Liver (tissue), 9 donors: ENCODE measurements around the gene SLC6A8. TPM values are rescaled to one million over a fixed set of nuclear protein-coding genes. Genes with fewer than 3 reads are reported as not detected.
"Not testable (repeated sequence)": the region's sequence is repeated elsewhere in the genome, so short reads cannot be mapped to it uniquely, and the experiment has no call there.

ENCODE experiments used
- DNase-seq: peaks from one replicate; pipeline ENCODE4 v3.0.0-alpha.2; 2017; ENCODE audit warnings: low spot score
- H3K27ac ChIP-seq, 2 donors: one replicate each; pipeline ENCODE4 v1.7.0; 2013; ENCODE audit warnings: inconsistent platforms in 2 of 2, low read length in 2 of 2, control low read depth in 1 of 2, low read depth in 1 of 2, mild to moderate bottlenecking in 1 of 2
- H3K27me3 ChIP-seq, 4 donors: one replicate each; pipeline versions ENCODE4 v1.6.1 to v1.7.0; 2013; ENCODE audit warnings: low read length in 3 of 4, inconsistent platforms in 1 of 4, mild to moderate bottlenecking in 1 of 4, moderate library complexity in 1 of 4; ENCODE audit not compliant: control insufficient read depth in 4 of 4, insufficient read depth in 4 of 4
- H3K36me3 ChIP-seq, 4 donors: one replicate each; pipeline versions ENCODE4 v1.6.1 to v1.7.0; 2013; ENCODE audit warnings: low read length in 3 of 4, mild to moderate bottlenecking in 3 of 4, low read depth in 1 of 4, moderate library complexity in 1 of 4; ENCODE audit not compliant: control insufficient read depth in 4 of 4, insufficient read depth in 3 of 4
- H3K4me1 ChIP-seq, 4 donors: one replicate each; pipeline versions ENCODE4 v1.6.1 to v1.7.0; 2013; ENCODE audit warnings: low read length in 3 of 4, mild to moderate bottlenecking in 3 of 4, moderate library complexity in 1 of 4; ENCODE audit not compliant: control insufficient read depth in 4 of 4, insufficient read depth in 4 of 4
- H3K4me3 ChIP-seq, 3 donors: one replicate each; pipeline versions ENCODE4 v1.6.1 to v1.7.0; 2013; ENCODE audit warnings: low read length in 3 of 3, control low read depth in 1 of 3, low read depth in 1 of 3, mild to moderate bottlenecking in 1 of 3
- H3K9ac ChIP-seq, 2 donors: one replicate each; pipeline ENCODE4 v1.7.0; 2013; ENCODE audit warnings: low read length in 2 of 2, mild to moderate bottlenecking in 2 of 2, moderate library complexity in 2 of 2, control low read depth in 1 of 2, low read depth in 1 of 2
- H3K9me3 ChIP-seq, 4 donors: one replicate each; pipeline versions ENCODE4 v1.6.1 to v1.7.0; 2013; ENCODE audit warnings: low read length in 3 of 4; ENCODE audit not compliant: control insufficient read depth in 4 of 4
- ATF3 ChIP-seq: IDR thresholded peaks from 2 replicates; pipeline ENCODE4 v1.6.1; 2016; ENCODE audit warnings: antibody characterized with exemption
- CTCF ChIP-seq: fragments of 150-350 bp; IDR thresholded peaks from 2 replicates; pipeline ENCODE4 v1.5.1; 2017; ENCODE audit warnings: improper control_type of control experiment, low read depth, low read length; ENCODE audit not compliant: missing input control
- EGR1 ChIP-seq, 2 donors: IDR thresholded peaks; 2 replicates each; pipeline ENCODE4 v1.6.1; 2016 to 2018; ENCODE audit warnings: antibody characterized with exemption in 2 of 2, low read depth in 2 of 2
- FOXA1 ChIP-seq: IDR thresholded peaks from 2 replicates; pipeline ENCODE4 v1.6.1; 2016; ENCODE audit warnings: antibody characterized with exemption
- FOXA2 ChIP-seq: IDR thresholded peaks from 2 replicates; pipeline ENCODE4 v1.6.1; 2016; ENCODE audit warnings: antibody characterized with exemption
- GABPA ChIP-seq, 2 donors: IDR thresholded peaks in 1 of 2; conservative IDR thresholded peaks in 1 of 2; 2 replicates each; pipeline ENCODE4 v1.6.1; 2016; ENCODE audit warnings: antibody characterized with exemption in 2 of 2, mild to moderate bottlenecking in 1 of 2, moderate library complexity in 1 of 2
- JUND ChIP-seq, 2 donors: IDR thresholded peaks; 2 replicates each; pipeline ENCODE4 v1.6.1; 2016; ENCODE audit warnings: antibody characterized with exemption in 2 of 2
- MAX ChIP-seq: IDR thresholded peaks from 2 replicates; pipeline ENCODE4 v1.6.1; 2016; ENCODE audit warnings: antibody characterized with exemption
- NR2F2 ChIP-seq: IDR thresholded peaks from 2 replicates; pipeline ENCODE4 v1.6.1; 2016; ENCODE audit warnings: antibody characterized with exemption
- RAD21 ChIP-seq, 2 donors: IDR thresholded peaks; 2 replicates each; pipeline ENCODE4 v1.6.1; 2016; ENCODE audit warnings: antibody characterized with exemption in 2 of 2, mild to moderate bottlenecking in 2 of 2
- RXRA ChIP-seq, 2 donors: IDR thresholded peaks; 2 replicates each; pipeline ENCODE4 v1.6.1; 2017 to 2018; ENCODE audit warnings: antibody characterized with exemption in 2 of 2, mild to moderate bottlenecking in 1 of 2
- SP1 ChIP-seq: IDR thresholded peaks from 2 replicates; pipeline ENCODE4 v1.6.1; 2018; ENCODE audit warnings: antibody characterized with exemption, mild to moderate bottlenecking
- TAF1 ChIP-seq: conservative IDR thresholded peaks from 2 replicates; pipeline ENCODE4 v1.6.1; 2016; ENCODE audit warnings: antibody characterized with exemption, mild to moderate bottlenecking
- ZBTB33 ChIP-seq: IDR thresholded peaks from 2 replicates; pipeline ENCODE4 v1.6.1; 2016; ENCODE audit warnings: antibody characterized with exemption
- whole genome bisulfite sequencing: extraction: QIAGEN DNeasy Blood & Tissue Kit; methylation state at CpG from one replicate; pipeline ENCODE4 v1.1.7; 2013; 5-methylcytosine and 5-hydroxymethylcytosine counted together
- polyA plus RNA-seq, 2 donors: library from polyadenylated mRNA; stranded (reverse) in 1 of 2; unstranded in 1 of 2; fragments of 200-250 nt in 1 of 2; fragments of >200 nt in 1 of 2; fragmentation: Nextera tagmentation in 1 of 2; extraction: Ambion mirVana in 1 of 2; gene quantifications; one replicate each; pipeline versions ENCODE4 v1.2.1 to v1.2.3, GENCODE V29; 2013 to 2015
- total RNA-seq, 2 donors: library from RNA; depleted of rRNA; stranded (reverse); fragments of >200 nt; gene quantifications; one replicate each; pipeline ENCODE4 v1.2.3, GENCODE V29; 2014
- donor health status: healthy.
- donor health status: healthy.
- donor health status: healthy.
- donor health status: healthy.
- donor health status: healthy.

Gene SLC6A8
- total and polyA plus RNA-seq, 4 donors = 0.25 to 44.4 (median 1.4) TPM

GRCh38 chrX:153696100-153696499 lies 8.4 kb downstream of the SLC6A8 start (continued):
- TF ChIP-seq JUND (IDR thresholded peaks at IDR 0.05) = no peak
- TF ChIP-seq ZBTB33 = no peak
- no peak for TF ChIP-seq GABPA (IDR thresholded peaks at IDR 0.05 in 1 of 2, conservative IDR thresholded peaks at IDR 0.05 in 1 of 2)
- TF ChIP-seq RAD21 (IDR thresholded peaks at IDR 0.05) = no peak
- no peak for TF ChIP-seq EGR1 (IDR thresholded peaks at IDR 0.05; ENCODE audit: low read depth in 2 of 2)
- TF ChIP-seq SP1 = no peak
- TF ChIP-seq NR2F2 = no peak

GRCh38 chrX:153696538-153696937 lies 8.8 kb downstream of the SLC6A8 start:
- 93% methylated on average over 10 of the region's 10 CpGs for WGBS
- H3K36me3 ChIP-seq, H3K9ac ChIP-seq, H3K9me3 ChIP-seq, H3K4me1 ChIP-seq, DNase-seq, H3K27ac ChIP-seq, H3K4me3 ChIP-seq, H3K27me3 ChIP-seq: not testable (repeated sequence)

- H3K27me3 ChIP-seq, H3K9ac ChIP-seq, DNase-seq, H3K4me3 ChIP-seq, H3K4me1 ChIP-seq, H3K9me3 ChIP-seq, H3K27ac ChIP-seq: not testable (repeated sequence)
- 96% methylated on average over 16 of the region's 16 CpGs for WGBS
- peaks cover 0 to 12% (median under 1%) of the 10 kb centered on the region in 4 donors for H3K36me3 ChIP-seq
Measured at GRCh38 chrX:153696986-153697722, 9.4 kb downstream of the SLC6A8 start.

GRCh38 chrX:153697924-153698865 lies 10.5 kb downstream of the SLC6A8 start:
- 93% methylated on average over 14 of the region's 16 CpGs for WGBS
- DNase-seq = no peak
- Histone ChIP-seq H3K27me3 (no peaks in the 10 kb centered on the region), H3K9me3 (no peaks in the 10 kb centered on the region), H3K4me3 (no peak overlapping the region), H3K27ac (no peak overlapping the region), H3K4me1 (no peaks in the 10 kb centered on the region), H3K9ac (no peak overlapping the region), H3K36me3 (peaks cover 0 to 18% (median 2%) of the 10 kb centered on the region in 4 donors)
- TF ChIP-seq RAD21 (IDR thresholded peaks at IDR 0.05) (no peak), FOXA1 (no peak), NR2F2 (no peak), CTCF (no peak), SP1 (no peak), JUND (IDR thresholded peaks at IDR 0.05) (no peak), EGR1 (IDR thresholded peaks at IDR 0.05; ENCODE audit: low read depth in 2 of 2) (no peak), TAF1 (no peak), ZBTB33 (no peak), FOXA2 (no peak), ATF3 (no peak), MAX (no peak), RXRA (IDR thresholded peaks at IDR 0.05) (no peak), GABPA (IDR thresholded peaks at IDR 0.05 in 1 of 2, conservative IDR thresholded peaks at IDR 0.05 in 1 of 2) (no peak)
